LNCAP (cell line): ENCODE data around the gene RND1.

ENCODE experiments used
- TF ChIP-seq, protein P1 (sequence below): fragments of 450-650 bp; IDR thresholded peaks from 2 replicates; pipeline ENCODE4 v1.5.1; 2017; ENCODE audit warnings: mild to moderate bottlenecking

The RND1 gene

DNA sequence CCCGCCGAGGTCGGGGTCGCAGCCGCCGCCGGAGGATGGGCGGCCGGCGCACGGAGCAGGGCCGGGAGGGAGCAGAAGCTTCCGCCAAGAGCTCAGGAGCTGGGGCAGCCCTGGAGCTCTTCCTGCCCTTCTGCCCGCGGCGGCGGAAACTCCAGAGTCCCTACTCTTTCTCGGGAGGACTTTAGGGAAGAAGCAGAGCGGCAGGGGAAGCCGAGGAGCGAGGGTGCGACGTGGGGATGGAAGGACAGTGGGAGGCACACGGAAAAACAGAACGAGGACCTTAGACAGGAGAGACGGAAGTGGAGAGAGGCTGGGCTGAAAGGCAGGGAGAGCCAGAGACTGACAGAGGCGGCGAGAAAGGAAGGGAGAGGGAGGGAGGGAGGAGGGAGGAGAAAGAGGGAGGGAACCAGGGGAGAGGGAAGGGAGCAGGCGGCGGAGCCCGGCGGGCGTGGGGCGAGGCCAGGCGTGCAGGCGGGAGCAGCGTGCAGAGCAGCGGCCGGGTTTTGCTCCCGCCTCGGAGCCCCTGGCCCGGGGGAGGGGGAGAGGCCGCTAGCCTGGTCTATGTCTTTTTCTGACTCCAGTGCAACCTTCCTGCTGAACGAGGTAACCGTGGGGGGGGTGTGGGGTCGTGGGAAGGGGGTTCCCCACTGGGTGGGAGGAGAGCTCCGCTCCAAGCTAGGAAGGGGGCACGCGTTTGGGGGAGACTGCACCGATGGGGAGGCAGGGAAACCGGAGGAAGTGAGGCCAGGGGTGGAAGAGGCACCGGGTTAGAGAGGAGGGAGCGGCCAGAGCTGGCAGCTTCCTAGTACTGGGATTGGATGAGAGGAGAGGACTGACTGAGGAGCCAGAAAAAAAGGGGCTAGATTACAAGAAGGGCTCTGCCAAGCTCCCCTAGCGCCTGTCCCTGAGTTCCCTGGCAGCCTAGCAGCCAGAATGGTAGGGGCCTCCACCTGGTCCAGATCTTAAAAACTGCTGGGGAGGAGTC lies 50.3 kb downstream of the RND1 start:
- TF ChIP-seq, protein P1, sequence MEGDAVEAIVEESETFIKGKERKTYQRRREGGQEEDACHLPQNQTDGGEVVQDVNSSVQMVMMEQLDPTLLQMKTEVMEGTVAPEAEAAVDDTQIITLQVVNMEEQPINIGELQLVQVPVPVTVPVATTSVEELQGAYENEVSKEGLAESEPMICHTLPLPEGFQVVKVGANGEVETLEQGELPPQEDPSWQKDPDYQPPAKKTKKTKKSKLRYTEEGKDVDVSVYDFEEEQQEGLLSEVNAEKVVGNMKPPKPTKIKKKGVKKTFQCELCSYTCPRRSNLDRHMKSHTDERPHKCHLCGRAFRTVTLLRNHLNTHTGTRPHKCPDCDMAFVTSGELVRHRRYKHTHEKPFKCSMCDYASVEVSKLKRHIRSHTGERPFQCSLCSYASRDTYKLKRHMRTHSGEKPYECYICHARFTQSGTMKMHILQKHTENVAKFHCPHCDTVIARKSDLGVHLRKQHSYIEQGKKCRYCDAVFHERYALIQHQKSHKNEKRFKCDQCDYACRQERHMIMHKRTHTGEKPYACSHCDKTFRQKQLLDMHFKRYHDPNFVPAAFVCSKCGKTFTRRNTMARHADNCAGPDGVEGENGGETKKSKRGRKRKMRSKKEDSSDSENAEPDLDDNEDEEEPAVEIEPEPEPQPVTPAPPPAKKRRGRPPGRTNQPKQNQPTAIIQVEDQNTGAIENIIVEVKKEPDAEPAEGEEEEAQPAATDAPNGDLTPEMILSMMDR = no peak

- TF ChIP-seq, protein P1 = peak; percentile 100
Measured at GRCh38 chr12:48814262-48815125, 51.2 kb downstream of the RND1 start.

DNA sequence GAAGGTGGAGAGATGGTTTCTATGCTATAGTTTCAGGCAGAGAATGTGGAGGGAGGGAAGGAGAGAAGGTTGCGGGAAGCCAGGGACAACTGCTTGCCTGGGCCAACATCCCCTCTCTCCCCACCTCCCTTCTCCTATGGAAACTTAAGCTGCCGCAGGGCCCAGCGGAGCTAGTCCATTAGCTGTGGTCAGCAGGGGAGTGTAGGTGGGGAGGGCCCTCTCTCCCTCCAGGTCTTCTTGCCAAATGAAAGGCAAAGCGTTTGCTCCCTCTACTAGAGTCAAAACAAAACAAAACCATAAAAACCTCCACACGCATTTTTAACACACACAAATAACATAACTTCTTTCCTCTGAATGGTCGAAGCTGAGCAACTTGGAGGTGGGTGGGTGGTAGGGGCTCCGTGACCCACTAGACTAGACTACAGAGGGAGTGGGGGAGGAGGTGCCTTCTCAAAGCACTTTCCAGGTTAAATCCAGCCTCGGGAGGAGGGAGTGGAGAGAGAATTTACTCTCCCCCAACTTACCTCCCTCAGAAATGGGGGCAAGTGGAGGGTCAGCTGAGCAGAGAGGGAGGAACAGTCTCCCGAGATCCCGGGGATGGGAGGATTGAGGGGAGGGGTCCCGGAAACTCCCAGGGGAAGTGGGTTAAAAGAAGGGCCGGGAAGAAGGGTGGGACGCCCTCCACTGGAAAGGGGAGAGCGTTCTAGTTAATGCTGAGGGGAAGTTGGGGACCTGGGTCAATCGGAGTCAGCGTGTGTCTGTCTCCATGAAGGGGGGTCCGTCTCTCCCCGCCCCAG lies 52.0 kb downstream of the RND1 start:
- TF ChIP-seq, protein P1 = no peak

GRCh38 chr12:48812389-48812788 lies 53.3 kb downstream of the RND1 start:
- TF ChIP-seq, protein P1 = no peak

DNA sequence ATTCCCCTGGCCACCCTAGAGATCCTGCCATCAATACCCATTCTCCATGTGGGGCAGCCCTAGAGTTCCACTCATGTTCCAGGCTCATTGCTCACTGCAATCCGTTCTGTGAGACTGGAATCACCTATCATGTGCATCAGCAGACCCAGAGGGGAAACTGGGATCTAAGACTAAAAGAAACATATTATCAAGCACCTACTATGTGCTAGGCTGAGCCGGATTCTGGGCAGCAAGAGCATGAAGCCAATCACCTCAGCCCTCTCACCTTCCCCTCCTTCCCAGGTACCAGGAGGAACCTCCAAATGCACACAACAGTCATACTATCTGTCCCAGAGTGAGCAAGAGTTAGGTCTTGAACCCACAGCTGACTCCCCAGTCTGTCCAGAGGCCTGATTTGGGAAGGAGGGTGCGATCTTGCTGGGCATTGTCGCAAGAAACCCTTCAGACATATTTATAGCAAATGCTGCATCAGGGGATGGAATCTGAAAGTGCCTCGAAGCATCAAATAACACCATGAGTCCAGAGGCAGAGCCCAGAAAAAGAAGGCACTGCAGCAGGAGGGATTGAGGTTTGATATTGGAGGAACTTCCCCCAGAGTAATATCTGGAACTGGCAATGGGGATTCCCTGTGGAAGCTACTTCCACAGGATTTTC lies 54.1 kb downstream of the RND1 start:
- TF ChIP-seq, protein P1 = no peak

GRCh38 chr12:48810903-48811431 lies 54.7 kb downstream of the RND1 start:
- TF ChIP-seq, protein P1 = no peak
